ENCODE data around the gene EFCAB12.
A peak's percentile ranks its signal among the peaks of the same experiment; 100 is the strongest.
"Not testable (repeated sequence)": the region's sequence is repeated elsewhere in the genome, so short reads cannot be mapped to it uniquely, and the experiment has no call there.

The EFCAB12 gene

DNA sequence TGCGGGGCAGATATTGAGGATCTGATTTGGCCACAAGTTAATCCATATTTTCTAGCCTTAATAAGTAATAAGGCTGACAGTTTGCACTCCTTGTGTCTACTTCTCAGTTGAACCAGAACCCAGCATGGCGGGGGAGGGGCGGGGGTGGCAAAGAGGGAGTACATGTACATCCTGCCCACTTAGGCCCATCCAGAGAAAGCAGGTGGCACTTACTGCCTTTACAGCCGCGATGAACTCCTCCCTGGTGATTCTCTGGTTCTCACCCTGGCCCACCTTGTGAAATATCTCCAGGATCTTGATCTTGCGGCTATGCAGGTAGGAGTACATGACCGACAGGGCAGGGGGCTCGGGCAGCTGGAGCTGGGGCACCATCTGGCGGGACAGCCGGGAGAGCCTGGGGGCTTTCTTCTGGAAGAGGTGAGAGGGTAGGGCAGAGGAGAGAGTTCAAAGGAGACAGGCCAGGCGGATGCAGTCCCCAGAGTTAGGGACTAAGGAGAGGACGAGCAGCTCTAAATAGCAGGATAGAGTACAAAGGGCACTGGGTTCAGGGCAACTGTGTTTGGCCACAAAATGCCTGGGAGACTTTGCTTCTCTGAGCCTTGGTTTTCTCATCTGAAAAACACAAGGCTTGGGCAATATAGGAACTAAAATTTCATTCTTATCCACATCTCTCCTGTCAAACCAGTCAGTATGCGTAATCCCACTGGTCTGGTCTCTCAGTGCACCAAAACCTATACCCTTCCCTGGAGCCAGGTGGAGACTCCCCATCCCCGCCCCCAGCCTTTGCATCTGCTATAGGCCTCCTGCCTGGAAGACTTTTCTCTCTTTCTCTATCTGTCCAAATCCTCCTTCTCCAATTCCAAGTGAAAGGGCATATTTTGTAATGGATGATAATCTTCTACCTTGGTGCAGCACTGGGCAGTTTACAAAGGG, 10.1 kb downstream of the EFCAB12 start:
- DNase-seq, result no peak

DNA sequence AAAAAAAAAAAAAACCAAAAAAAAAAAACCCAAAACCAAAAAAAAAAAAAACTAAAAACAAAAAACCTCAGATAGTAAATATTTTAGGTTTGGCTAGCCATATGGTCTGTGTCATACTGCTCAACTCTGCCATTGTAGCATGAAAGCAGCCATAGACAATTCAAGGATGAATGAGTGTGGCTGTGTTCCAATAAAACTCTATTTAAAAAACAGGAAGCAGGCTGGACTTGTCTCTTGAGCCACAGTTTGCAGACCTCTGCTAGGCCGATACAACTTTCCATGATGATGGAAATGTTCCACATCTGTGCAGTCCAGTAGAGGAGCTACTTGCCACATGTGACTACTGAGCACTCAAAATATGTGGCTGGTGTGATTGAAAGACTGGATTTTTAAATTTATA, 11.1 kb downstream of the EFCAB12 start:
- DNase-seq, result no peak

DNA sequence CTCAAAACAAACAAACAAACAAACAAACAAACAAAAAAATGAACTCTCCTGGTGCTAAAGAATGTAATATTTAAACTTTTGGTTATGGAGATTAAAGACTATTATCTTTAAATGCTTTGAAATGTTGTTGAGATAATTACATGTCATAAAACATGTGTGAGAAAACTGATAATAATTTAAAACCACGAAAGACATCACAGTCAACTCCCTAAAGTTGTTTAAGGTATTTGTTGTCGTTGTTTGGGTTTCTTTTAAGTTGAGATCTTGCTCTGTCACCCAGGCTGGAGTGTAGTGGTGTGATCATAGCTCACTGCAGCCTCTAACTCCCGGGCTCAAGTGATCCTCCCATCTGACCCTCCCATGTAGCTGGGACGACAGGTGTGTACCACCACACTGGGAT, 12.0 kb downstream of the EFCAB12 start:
- DNase-seq, result no peak

GRCh38 chr3:129415830-129416229, 12.6 kb downstream of the EFCAB12 start:
- no peak for DNase-seq

- DNase-seq, result no peak
Measured at GRCh38 chr3:129415378-129415777, 13.1 kb downstream of the EFCAB12 start.

DNA sequence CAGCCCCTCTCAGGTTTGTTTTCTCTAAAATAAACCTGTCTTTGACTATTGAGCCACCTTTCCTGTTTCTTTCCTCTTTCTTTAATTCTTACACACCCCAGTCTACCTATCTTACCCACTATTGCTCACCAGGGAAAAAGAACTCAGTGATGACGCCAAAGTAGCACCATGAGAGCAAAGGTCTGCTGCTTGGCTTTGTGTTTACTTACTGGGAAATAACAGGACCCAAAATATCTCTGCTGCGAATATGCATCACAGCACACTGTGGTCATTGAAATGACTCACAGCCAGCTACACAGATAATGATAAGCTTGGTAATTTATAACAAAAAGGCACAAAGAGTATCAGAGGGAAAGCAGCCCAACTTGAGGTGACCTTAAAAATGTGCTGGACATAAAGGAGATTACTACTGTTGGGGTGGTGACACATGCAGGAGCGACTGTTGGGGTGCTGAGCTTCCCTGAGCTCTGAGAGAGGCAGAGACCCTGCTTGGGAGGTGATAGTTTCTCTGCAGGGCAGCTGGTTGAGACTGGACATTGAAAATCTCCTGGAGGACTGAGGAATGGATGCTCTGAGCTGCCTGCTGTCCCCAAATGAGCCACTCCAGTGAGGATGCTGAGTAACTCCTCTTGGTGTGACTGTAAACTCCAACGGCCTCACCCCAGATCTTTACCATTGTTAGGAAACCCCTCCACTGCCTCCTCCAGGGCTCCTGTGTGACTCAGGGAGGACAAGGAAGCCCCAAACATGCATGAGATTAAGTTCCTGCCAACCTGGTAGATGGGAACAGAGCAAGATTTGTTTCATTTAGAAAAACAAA, 14.5 kb downstream of the EFCAB12 start:
- no peak for DNase-seq

GRCh38 chr3:129413238-129413637, 15.2 kb downstream of the EFCAB12 start:
- not testable (repeated sequence) for DNase-seq

GRCh38 chr3:129412542-129413198, 15.8 kb downstream of the EFCAB12 start:
- no peak for DNase-seq

DNA sequence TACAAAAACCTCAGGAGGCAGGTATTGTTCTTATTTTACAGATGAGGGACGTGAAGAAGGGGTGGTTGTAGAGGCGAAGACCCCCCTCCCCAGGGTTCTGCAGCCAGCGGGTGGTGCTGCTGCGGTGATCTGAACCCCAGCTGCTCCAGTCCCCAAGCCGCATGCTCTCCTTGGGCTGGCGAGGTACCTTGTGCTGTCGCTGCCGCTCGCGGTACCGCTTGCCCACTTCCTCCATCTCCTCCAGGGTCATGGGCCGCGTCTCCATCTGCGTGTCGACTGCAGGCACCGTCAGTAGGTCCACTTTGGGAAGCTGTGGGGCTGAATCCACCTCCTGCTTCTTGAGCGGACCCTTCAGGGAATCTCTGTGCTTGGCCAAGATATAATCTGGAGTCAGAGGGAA, 17.5 kb downstream of the EFCAB12 start:
- DNase-seq, result no peak

DNA sequence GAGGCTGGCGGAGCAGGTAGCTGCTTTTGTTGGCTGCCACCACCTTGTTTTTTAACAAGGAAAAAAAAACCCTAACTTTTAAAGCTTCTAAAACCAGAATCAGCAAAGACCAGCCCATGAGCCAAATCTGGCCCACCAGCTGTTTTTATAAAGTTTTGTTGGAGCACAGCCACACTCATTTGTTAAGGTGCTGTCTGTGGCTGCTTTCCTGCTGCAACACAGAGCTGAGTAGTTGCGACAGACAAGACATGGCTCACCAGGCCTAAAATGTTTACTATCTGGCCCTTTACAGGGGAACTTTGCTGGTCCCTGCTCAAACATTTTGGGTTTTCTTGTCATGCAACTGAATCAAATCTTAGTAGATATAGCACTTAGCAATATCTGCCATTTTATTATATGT, 18.9 kb downstream of the EFCAB12 start:
- no peak for DNase-seq

DNA sequence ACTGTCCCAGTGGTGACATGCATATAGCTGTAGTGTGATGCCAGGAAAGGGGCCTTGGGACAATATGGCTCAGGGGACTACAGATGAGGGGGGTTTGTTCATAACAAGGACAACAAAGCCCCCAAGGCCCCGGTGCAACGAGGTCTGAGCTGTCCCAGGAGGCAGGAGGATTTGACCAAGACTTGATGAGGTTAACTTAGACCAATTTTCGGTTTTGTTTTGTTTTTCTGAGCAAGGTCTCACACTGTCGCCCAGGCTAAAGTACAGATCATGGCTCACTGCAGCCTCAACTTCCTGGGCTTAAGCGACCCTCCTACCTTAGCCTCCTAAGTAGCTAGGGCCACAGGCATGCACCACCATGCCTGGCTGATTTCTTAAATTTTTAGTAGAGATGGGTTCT, 23.8 kb downstream of the EFCAB12 start:
- no peak for DNase-seq

GRCh38 chr3:129404130-129404529, 24.3 kb downstream of the EFCAB12 start:
- no peak for DNase-seq

- DNase-seq, result no peak
Measured at GRCh38 chr3:129403450-129403849, 25.0 kb downstream of the EFCAB12 start.

DNA sequence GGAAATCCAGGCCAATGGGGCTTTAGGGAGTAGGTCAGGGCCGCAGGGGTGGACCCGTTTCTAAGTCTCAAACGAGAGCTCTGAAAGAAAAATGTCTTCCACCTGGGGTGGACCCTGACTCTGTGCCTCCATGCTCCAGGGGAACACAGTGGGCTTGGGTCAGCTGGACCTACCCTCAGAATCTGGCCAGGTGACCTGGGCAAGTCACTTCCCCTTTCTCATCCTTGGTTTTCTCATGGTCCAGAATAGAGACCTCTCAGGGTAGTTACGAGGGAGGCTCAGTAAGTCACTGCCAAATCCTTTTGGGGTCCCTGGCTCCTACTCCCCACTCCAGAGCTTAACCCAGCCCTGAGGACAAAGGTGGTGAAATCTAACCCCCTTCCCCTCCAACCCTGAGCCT, 25.8 kb downstream of the EFCAB12 start:
- no peak for DNase-seq

GRCh38 chr3:129402210-129402609, 26.2 kb downstream of the EFCAB12 start:
- no peak for DNase-seq

DNA sequence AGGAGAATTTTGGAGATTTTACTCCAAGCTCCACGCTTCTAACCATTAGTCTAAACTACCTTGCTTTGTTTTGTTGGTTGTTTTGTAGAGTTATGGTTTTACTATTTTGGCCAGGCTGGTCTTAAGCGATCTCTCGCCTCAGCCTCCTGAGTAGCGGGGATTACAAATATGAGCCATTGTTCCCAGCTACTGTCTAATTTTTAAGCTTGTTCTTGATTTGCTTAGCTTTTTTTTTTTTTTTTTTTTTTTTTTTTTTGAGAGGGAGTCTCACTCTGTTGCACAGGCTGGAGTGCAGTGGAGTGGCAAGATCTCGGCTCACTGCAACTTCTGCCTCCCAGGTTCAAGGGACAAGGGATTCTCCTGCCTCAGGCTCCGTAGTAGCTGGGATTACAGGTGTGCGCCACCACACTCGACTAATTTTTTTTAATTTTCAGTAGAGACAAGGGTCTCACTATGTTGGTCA, 28.5 kb downstream of the EFCAB12 start:
- DNase-seq, result no peak

DNA sequence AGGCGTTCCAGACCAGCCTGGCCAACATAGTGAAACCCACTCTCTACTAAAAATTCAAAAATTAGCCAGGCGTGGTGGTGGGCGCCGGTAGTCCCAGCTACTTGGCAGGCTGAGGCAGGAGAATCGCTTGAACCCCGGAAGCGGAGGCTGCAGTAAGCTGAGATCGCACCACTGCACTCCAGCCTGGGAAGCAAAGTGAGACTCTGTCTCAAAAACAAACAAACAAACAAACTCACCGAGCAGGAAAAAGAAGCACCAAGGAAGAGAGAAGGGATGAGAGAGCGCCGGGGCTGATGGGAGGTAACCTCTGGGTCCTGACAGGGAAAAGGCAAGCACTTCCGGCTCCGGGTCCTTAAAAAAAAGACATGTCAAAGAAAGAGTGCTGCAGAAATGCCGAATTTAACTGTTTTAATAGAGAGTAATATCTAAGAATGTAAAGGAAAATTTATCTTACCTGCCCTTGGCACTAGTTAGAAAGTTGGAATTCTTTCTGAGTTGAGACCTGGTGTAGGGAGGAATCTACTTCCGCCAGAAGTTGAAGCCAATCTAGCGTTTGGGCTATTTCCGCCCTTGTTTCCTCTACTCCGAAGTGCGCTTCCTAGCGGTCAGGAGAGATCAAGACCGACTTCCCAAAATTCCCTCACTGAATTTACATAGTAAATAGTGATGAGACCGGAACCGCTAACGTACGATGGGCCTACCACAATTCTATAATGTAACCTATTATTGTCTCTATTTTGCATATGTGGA, 29.1 kb downstream of the EFCAB12 start:
- DNase-seq, result peak; percentile 1 to 93 (median 76)

- peak in 2 of 14 donors; percentile 22 to 28 for DNase-seq
Measured at GRCh38 chr3:129398803-129399144, 29.7 kb downstream of the EFCAB12 start.

GRCh38 chr3:129393760-129394564, 34.5 kb downstream of the EFCAB12 start:
- DNase-seq, result not testable (repeated sequence)

DNA sequence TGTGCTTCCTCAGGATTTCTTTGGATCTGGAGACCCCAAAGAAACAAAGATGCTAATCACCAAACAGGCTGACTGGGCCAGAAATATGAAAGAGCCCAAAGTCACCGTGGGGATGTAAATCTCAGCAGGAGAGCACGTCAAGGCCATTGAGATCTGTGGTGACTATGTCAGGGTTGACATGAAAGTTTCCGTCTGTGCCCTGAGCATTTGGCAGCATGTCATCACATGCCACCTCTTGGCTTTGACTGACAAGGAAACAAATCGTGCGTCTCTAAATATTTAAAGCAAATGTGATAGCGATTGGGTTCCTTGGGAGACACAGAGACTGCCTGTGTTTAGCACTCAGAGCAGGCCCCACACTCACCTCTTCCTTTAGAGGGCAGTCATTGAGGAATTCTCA, 35.2 kb downstream of the EFCAB12 start:
- DNase-seq, result no peak

All from C1 segment of cervical spinal cord (tissue), 14 donors.